ACC112 (cell line): ENCODE measurements around the gene CA9.

Experiments
- H2AFZ ChIP-seq: fragments of 200-600 bp; sonication (generic); one replicate; pipeline ENCODE4 v1.6.0; 2017; ENCODE audit warnings: antibody characterized with exemption, low read length; ENCODE audit not compliant: unreplicated experiment
- H3K27ac ChIP-seq: fragments of 200-600 bp; sonication (generic); 2 replicates; pipeline ENCODE4 v1.5.1; 2014; ENCODE audit warnings: low read depth, mild to moderate bottlenecking, antibody characterized with exemption, low read length, moderate library complexity
- H3K27me3 ChIP-seq: fragments of 200-600 bp; sonication (generic); 2 replicates; pipeline ENCODE4 v1.6.1; 2014; ENCODE audit warnings: mild to moderate bottlenecking, antibody characterized with exemption, low read length, moderate library complexity, mixed read lengths; ENCODE audit not compliant: insufficient read depth
- H3K36me3 ChIP-seq: fragments of 200-600 bp; sonication (generic); 2 replicates; pipeline ENCODE4 v1.6.1; 2016; ENCODE audit warnings: mild to moderate bottlenecking, antibody characterized with exemption, low read length, moderate library complexity, mixed read lengths; ENCODE audit not compliant: insufficient read depth
- H3K4me1 ChIP-seq: fragments of 200-600 bp; sonication (generic); one replicate; pipeline ENCODE4 v1.6.1; 2016; ENCODE audit warnings: low read length, mixed read lengths; ENCODE audit not compliant: insufficient read depth, unreplicated experiment, control insufficient read depth
- H3K4me3 ChIP-seq: fragments of 200-600 bp; sonication (generic); 2 replicates; pipeline ENCODE4 v1.5.1; 2014; ENCODE audit warnings: mild to moderate bottlenecking, low read depth, low read length
- H3K79me2 ChIP-seq: fragments of 200-600 bp; sonication (generic); one replicate; pipeline ENCODE4 v1.6.0; 2016; ENCODE audit warnings: low read length; ENCODE audit not compliant: control insufficient read depth, unreplicated experiment, insufficient read depth

CA9 gene

GRCh38 chr9:35691757-35692301, 18.1 kb downstream of the CA9 start:
- Histone ChIP-seq H3K79me2 (peaks cover 31% of the 10 kb centered on the region), H3K27me3 (no peaks in the 10 kb centered on the region), H3K4me3 (peak overlapping the region; percentile 98; the same call in 1 of the 2 replicates), H3K27ac (peak overlapping the region; percentile 91), H3K36me3 (peaks cover 26% of the 10 kb centered on the region; the same call in 1 of the 2 replicates), H3K4me1 (peaks cover 20% of the 10 kb centered on the region), H2AFZ (no peak overlapping the region)

- Histone ChIP-seq H3K4me1 (peaks cover 5% of the 10 kb centered on the region), H3K79me2 (no peaks in the 10 kb centered on the region), H2AFZ (no peak overlapping the region), H3K27ac (no peak overlapping the region), H3K36me3 (peaks cover 27% of the 10 kb centered on the region), H3K27me3 (no peaks in the 10 kb centered on the region), H3K4me3 (no peak overlapping the region)
These were observed 22.2 kb downstream of the CA9 start for GRCh38 chr9:35695943-35696401.

GRCh38 chr9:35696520-35697215, 22.9 kb downstream of the CA9 start:
- H3K79me2 ChIP-seq = no peaks in the 10 kb centered on the region
- no peak overlapping the region for H3K4me3 ChIP-seq
- H3K27me3 ChIP-seq = no peaks in the 10 kb centered on the region
- H3K36me3 ChIP-seq = peaks cover 28% of the 10 kb centered on the region
- no peak overlapping the region for H3K27ac ChIP-seq
- peaks cover under 1% of the 10 kb centered on the region for H3K4me1 ChIP-seq
- no peak overlapping the region for H2AFZ ChIP-seq

GRCh38 chr9:35697486-35697885, 23.8 kb downstream of the CA9 start:
- H3K36me3 ChIP-seq = peaks cover 32% of the 10 kb centered on the region
- H2AFZ ChIP-seq = no peak overlapping the region
- no peak overlapping the region for H3K27ac ChIP-seq

GRCh38 chr9:35698231-35698630, 24.5 kb downstream of the CA9 start:
- no peak overlapping the region for H3K27ac ChIP-seq
- H3K4me1 ChIP-seq = no peaks in the 10 kb centered on the region
- no peaks in the 10 kb centered on the region for H3K27me3 ChIP-seq
- no peaks in the 10 kb centered on the region for H3K79me2 ChIP-seq
- H3K4me3 ChIP-seq = no peak overlapping the region
- H2AFZ ChIP-seq = no peak overlapping the region
- H3K36me3 ChIP-seq = peaks cover 35% of the 10 kb centered on the region

More at GRCh38 chr9:35697486-35697885, 23.8 kb downstream of the CA9 start:
- H3K4me3 ChIP-seq = no peak overlapping the region
- no peaks in the 10 kb centered on the region for H3K27me3 ChIP-seq
- no peaks in the 10 kb centered on the region for H3K4me1 ChIP-seq
- H3K79me2 ChIP-seq = no peaks in the 10 kb centered on the region

GRCh38 chr9:35700031-35700430, 26.3 kb downstream of the CA9 start:
- H2AFZ ChIP-seq = no peak overlapping the region
- H3K36me3 ChIP-seq = peaks cover 43% of the 10 kb centered on the region
- no peaks in the 10 kb centered on the region for H3K27me3 ChIP-seq
- no peak overlapping the region for H3K4me3 ChIP-seq
- H3K79me2 ChIP-seq = no peaks in the 10 kb centered on the region
- H3K27ac ChIP-seq = no peak overlapping the region
- no peaks in the 10 kb centered on the region for H3K4me1 ChIP-seq

- Histone ChIP-seq H2AFZ (no peak overlapping the region), H3K27ac (no peak overlapping the region), H3K27me3 (no peaks in the 10 kb centered on the region), H3K79me2 (no peaks in the 10 kb centered on the region), H3K36me3 (peaks cover 42% of the 10 kb centered on the region), H3K4me3 (no peak overlapping the region), H3K4me1 (no peaks in the 10 kb centered on the region)
These were observed 27.2 kb downstream of the CA9 start for GRCh38 chr9:35700942-35701341.

- Histone ChIP-seq H3K4me1 (no peaks in the 10 kb centered on the region), H2AFZ (no peak overlapping the region), H3K27ac (no peak overlapping the region), H3K79me2 (no peaks in the 10 kb centered on the region), H3K27me3 (no peaks in the 10 kb centered on the region), H3K36me3 (peaks cover 40% of the 10 kb centered on the region), H3K4me3 (no peak overlapping the region)
These were observed 29.0 kb downstream of the CA9 start for GRCh38 chr9:35702696-35703095.

GRCh38 chr9:35703906-35704672, 30.4 kb downstream of the CA9 start:
- no peaks in the 10 kb centered on the region for H3K4me1 ChIP-seq
- H3K36me3 ChIP-seq = peaks cover 46% of the 10 kb centered on the region
- H2AFZ ChIP-seq = no peak overlapping the region
- no peaks in the 10 kb centered on the region for H3K79me2 ChIP-seq
- H3K4me3 ChIP-seq = no peak overlapping the region
- no peaks in the 10 kb centered on the region for H3K27me3 ChIP-seq
- H3K27ac ChIP-seq = no peak overlapping the region

GRCh38 chr9:35705372-35705771, 31.6 kb downstream of the CA9 start:
- H3K27ac ChIP-seq = no peak overlapping the region
- no peaks in the 10 kb centered on the region for H3K4me1 ChIP-seq
- no peak overlapping the region for H3K4me3 ChIP-seq
- H3K79me2 ChIP-seq = no peaks in the 10 kb centered on the region
- peaks cover 43% of the 10 kb centered on the region for H3K36me3 ChIP-seq
- H2AFZ ChIP-seq = no peak overlapping the region
- no peaks in the 10 kb centered on the region for H3K27me3 ChIP-seq
